ENCODE measurements around the gene B3GNT7.

- TF ChIP-seq CTCF (IDR thresholded peaks at IDR 0.05) (peak in 4 of 7 experiments; percentile 40 to 50 (median 43)), POLR2A (IDR thresholded peaks at IDR 0.05) (peak in 2 of 3 donors; percentile 44 to 47)
These were observed 4.6 kb downstream of the B3GNT7 start for GRCh38 chr2:231399853-231400680.

Measured in body of pancreas (tissue), 4 donors.